NB4 (cell line): ENCODE data around the gene MRPL24.

Experiments used
- MYC ChIP-seq: IDR thresholded peaks from 2 replicates; pipeline ENCODE4 v1.6.1; 2011; ENCODE audit warnings: low read depth, low read length
- POLR2A ChIP-seq: IDR thresholded peaks from 2 replicates; pipeline ENCODE4 v1.6.1; 2011; ENCODE audit warnings: mild to moderate bottlenecking; ENCODE audit not compliant: insufficient read length; ENCODE audit errors: extremely low read depth
- TF ChIP-seq, protein P1 (sequence below): IDR thresholded peaks from one replicate; pipeline ENCODE4 v1.5.1; 2012; ENCODE audit warnings: low read depth, low read length
- TF ChIP-seq, protein P2 (sequence below): IDR thresholded peaks from 2 replicates; pipeline ENCODE4 v1.6.1; 2011; ENCODE audit warnings: low read depth, low read length

DNA sequence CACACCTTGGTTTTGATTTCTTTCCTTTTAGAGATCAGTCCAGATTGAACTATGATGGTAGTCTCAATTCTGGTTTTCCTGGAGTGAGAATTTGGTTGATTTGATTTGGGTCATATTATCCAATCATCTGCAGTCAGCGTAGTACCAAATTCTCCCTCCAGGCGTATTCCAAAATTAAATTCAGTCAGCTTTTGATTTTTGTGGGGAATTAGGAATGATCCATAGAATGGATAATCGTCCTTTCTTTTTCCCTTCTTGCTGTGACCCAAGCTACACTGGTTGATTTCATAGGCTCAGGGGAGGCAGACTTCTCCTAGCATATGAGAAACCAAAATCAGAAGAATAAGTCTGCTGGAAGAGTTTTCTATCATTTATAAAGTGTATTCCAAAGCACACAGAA is 31.3 kb upstream of the MRPL24 start:
- TF ChIP-seq POLR2A: no peak
- TF ChIP-seq, protein P1, sequence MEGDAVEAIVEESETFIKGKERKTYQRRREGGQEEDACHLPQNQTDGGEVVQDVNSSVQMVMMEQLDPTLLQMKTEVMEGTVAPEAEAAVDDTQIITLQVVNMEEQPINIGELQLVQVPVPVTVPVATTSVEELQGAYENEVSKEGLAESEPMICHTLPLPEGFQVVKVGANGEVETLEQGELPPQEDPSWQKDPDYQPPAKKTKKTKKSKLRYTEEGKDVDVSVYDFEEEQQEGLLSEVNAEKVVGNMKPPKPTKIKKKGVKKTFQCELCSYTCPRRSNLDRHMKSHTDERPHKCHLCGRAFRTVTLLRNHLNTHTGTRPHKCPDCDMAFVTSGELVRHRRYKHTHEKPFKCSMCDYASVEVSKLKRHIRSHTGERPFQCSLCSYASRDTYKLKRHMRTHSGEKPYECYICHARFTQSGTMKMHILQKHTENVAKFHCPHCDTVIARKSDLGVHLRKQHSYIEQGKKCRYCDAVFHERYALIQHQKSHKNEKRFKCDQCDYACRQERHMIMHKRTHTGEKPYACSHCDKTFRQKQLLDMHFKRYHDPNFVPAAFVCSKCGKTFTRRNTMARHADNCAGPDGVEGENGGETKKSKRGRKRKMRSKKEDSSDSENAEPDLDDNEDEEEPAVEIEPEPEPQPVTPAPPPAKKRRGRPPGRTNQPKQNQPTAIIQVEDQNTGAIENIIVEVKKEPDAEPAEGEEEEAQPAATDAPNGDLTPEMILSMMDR: no peak
- TF ChIP-seq MYC: no peak
- TF ChIP-seq, protein P2, sequence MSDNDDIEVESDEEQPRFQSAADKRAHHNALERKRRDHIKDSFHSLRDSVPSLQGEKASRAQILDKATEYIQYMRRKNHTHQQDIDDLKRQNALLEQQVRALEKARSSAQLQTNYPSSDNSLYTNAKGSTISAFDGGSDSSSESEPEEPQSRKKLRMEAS: no peak
